ENCODE results near the gene RNGTT. TPM values are rescaled to one million over a fixed set of nuclear protein-coding genes. Genes with fewer than 3 reads are reported as not detected.

RNGTT gene
- polyA plus RNA-seq, 1 donor (not counting 4 experiments of a cell fraction or from before 2014, with no cell fraction given), result 9.7 TPM

- Histone ChIP-seq H3K36me3 (ENCODE audit: control insufficient read depth in 2 of 2, extremely low read depth in 1 of 2, insufficient read depth in 2 of 2, low read length in 2 of 2) (no peaks in the 10 kb centered on the region), H3K9ac (ENCODE audit: control insufficient read depth, extremely low read depth, insufficient read depth, low read length) (no peak overlapping the region), H3K4me1 (ENCODE audit: control insufficient read depth, extremely low read depth, insufficient read depth, low read length) (no peaks in the 10 kb centered on the region), H3K9me1 (ENCODE audit: control insufficient read depth, extremely low read depth, insufficient read depth, low read length) (no peaks in the 10 kb centered on the region), H3K4me3 (ENCODE audit: control insufficient read depth in 2 of 3, extremely low read depth in 1 of 3, insufficient read depth in 2 of 3, low read depth in 1 of 3, low read length in 3 of 3) (no peak overlapping the region), H2AFZ (ENCODE audit: control insufficient read depth, low read length) (no peak overlapping the region), H4K20me1 (ENCODE audit: control insufficient read depth, extremely low read depth, insufficient read depth, low read length) (no peaks in the 10 kb centered on the region), H3K79me2 (ENCODE audit: control insufficient read depth, insufficient read depth, low read length) (no peaks in the 10 kb centered on the region), H3K4me2 (ENCODE audit: control insufficient read depth, extremely low read depth, insufficient read depth, low read depth, low read length) (no peak overlapping the region), H3K27me3 (ENCODE audit: control insufficient read depth, extremely low read depth, insufficient read depth, low read length) (no peaks in the 10 kb centered on the region), H3K27ac (ENCODE audit: control insufficient read depth, insufficient read depth, low read length) (no peak overlapping the region), H3K9me3 (ENCODE audit: control insufficient read depth, low read depth, low read length) (no peaks in the 10 kb centered on the region)
- DNase-seq (ENCODE audit: low read depth, low spot score) (no peak), FAIRE-seq (peak; percentile 5)
- dilution Hi-C loops (cut with MboI; ENCODE audit: extremely low pct_ligation_motif_present, low sequenced_read_pairs), result no loop called here
- TF ChIP-seq CTCF (optimal IDR thresholded peaks at IDR 0.05 in 1 of 3, IDR thresholded peaks at IDR 0.05 in 1 of 3, conservative IDR thresholded peaks at IDR 0.05 in 1 of 3; ENCODE audit: extremely low read depth in 1 of 3, insufficient read depth in 2 of 3, low read length in 3 of 3) (no peak), EZH2 (IDR thresholded peaks at IDR 0.05; ENCODE audit: low read length) (no peak)
Observed at GRCh38 chr6:88704980-88705379, 258.4 kb downstream of the RNGTT start.

- DNase-seq (ENCODE audit: low read depth, low spot score) (no peak), FAIRE-seq (peak; percentile 9)
- H3K9me1 ChIP-seq (ENCODE audit: control insufficient read depth, extremely low read depth, insufficient read depth, low read length), result no peaks in the 10 kb centered on the region
- H3K27ac ChIP-seq (ENCODE audit: control insufficient read depth, insufficient read depth, low read length), result no peak overlapping the region
- H3K36me3 ChIP-seq (ENCODE audit: control insufficient read depth in 2 of 2, extremely low read depth in 1 of 2, insufficient read depth in 2 of 2, low read length in 2 of 2), result no peaks in the 10 kb centered on the region
- dilution Hi-C loops (cut with MboI; ENCODE audit: extremely low pct_ligation_motif_present, low sequenced_read_pairs), result no loop called here
- TF ChIP-seq CTCF (optimal IDR thresholded peaks at IDR 0.05 in 1 of 3, IDR thresholded peaks at IDR 0.05 in 1 of 3, conservative IDR thresholded peaks at IDR 0.05 in 1 of 3; ENCODE audit: extremely low read depth in 1 of 3, insufficient read depth in 2 of 3, low read length in 3 of 3), result no peak
- no peak for TF ChIP-seq EZH2 (IDR thresholded peaks at IDR 0.05; ENCODE audit: low read length)
- no peaks in the 10 kb centered on the region for H3K27me3 ChIP-seq (ENCODE audit: control insufficient read depth, extremely low read depth, insufficient read depth, low read length)
- no peaks in the 10 kb centered on the region for H3K9me3 ChIP-seq (ENCODE audit: control insufficient read depth, low read depth, low read length)
- H3K4me2 ChIP-seq (ENCODE audit: control insufficient read depth, extremely low read depth, insufficient read depth, low read depth, low read length), result no peak overlapping the region
- no peak overlapping the region for H3K9ac ChIP-seq (ENCODE audit: control insufficient read depth, extremely low read depth, insufficient read depth, low read length)
- no peak overlapping the region for H2AFZ ChIP-seq (ENCODE audit: control insufficient read depth, low read length)
- H3K4me3 ChIP-seq (ENCODE audit: control insufficient read depth in 2 of 3, extremely low read depth in 1 of 3, insufficient read depth in 2 of 3, low read depth in 1 of 3, low read length in 3 of 3), result no peak overlapping the region
- H3K4me1 ChIP-seq (ENCODE audit: control insufficient read depth, extremely low read depth, insufficient read depth, low read length), result no peaks in the 10 kb centered on the region
- H3K79me2 ChIP-seq (ENCODE audit: control insufficient read depth, insufficient read depth, low read length), result no peaks in the 10 kb centered on the region
- H4K20me1 ChIP-seq (ENCODE audit: control insufficient read depth, extremely low read depth, insufficient read depth, low read length), result no peaks in the 10 kb centered on the region
Observed at GRCh38 chr6:88702956-88703556, 260.4 kb downstream of the RNGTT start.
